Kidney (tissue), 14 donors: ENCODE data around the gene CACNG1. TPM values are rescaled to one million over a fixed set of nuclear protein-coding genes. Genes with fewer than 3 reads are reported as not detected.

Source experiments
- DNase-seq, 5 donors: peaks; one replicate each; pipeline ENCODE4 v3.0.0-alpha.2; 2013 to 2020
- FAIRE-seq: peaks from 2 replicates; lab custom pipeline; 2012; peaks lifted over from hg19 to GRCh38; lab: Jason Lieb, UNC
- H3K27ac ChIP-seq, 2 donors: one replicate each; pipeline ENCODE4 v1.7.0; 2013; ENCODE audit warnings: low read depth in 2 of 2, low read length in 2 of 2, inconsistent platforms in 1 of 2
- H3K27me3 ChIP-seq: one replicate; pipeline ENCODE4 v1.7.1; 2013; ENCODE audit warnings: low read length, inconsistent platforms; ENCODE audit not compliant: control insufficient read depth, insufficient read depth
- H3K36me3 ChIP-seq, 3 donors: one replicate each; pipeline versions ENCODE4 v1.7.0 to v1.7.1; 2013; ENCODE audit warnings: low read length in 3 of 3, control low read depth in 1 of 3, inconsistent platforms in 1 of 3; ENCODE audit not compliant: insufficient read depth in 3 of 3, control insufficient read depth in 2 of 3
- H3K4me1 ChIP-seq, 3 donors: one replicate each; pipeline versions ENCODE4 v1.7.0 to v1.7.1; 2013; ENCODE audit warnings: low read length in 3 of 3, inconsistent platforms in 1 of 3, low read depth in 1 of 3; ENCODE audit not compliant: control insufficient read depth in 2 of 3, insufficient read depth in 2 of 3
- H3K4me3 ChIP-seq, 3 donors: one replicate each; pipeline versions ENCODE4 v1.7.0 to v1.8.1; 2013; ENCODE audit warnings: low read length in 3 of 3, control low read depth in 1 of 3, inconsistent platforms in 1 of 3
- H3K9ac ChIP-seq, 3 donors: one replicate each; pipeline versions ENCODE4 v1.7.0 to v1.7.1; 2013; ENCODE audit warnings: low read length in 3 of 3, control low read depth in 1 of 3, inconsistent platforms in 1 of 3
- H3K9me3 ChIP-seq, 3 donors: one replicate each; pipeline versions ENCODE4 v1.7.0 to v1.7.1; 2013; ENCODE audit warnings: low read length in 3 of 3, control low read depth in 1 of 3, inconsistent platforms in 1 of 3; ENCODE audit not compliant: control insufficient read depth in 2 of 3, insufficient read depth in 1 of 3
- CTCF ChIP-seq: IDR thresholded peaks from 3 replicates; pipeline ENCODE4 v1.5.1; 2012; ENCODE audit warnings: mild to moderate bottlenecking, moderate library complexity, borderline replicate concordance; ENCODE audit not compliant: insufficient read depth; ENCODE audit errors: extremely low read depth
- intact Hi-C: fragments of 100-400 bp; cut with DNase I; formaldehyde crosslinking; loops from one replicate; pipeline ENCODE4 v1.11.1; 2022
- polyA plus RNA-seq: library from polyadenylated mRNA; stranded (reverse); fragments of 350-450 nt; fragmentation: Illumina TruSeq; extraction: RNeasy Lipid Tissue Mini Kit (QIAGEN cat#74804); gene quantifications from one replicate; pipeline ENCODE4 v1.2.3, GENCODE V29; 2014; ENCODE audit warnings: low read depth, low replicate concordance; ENCODE audit not compliant: insufficient read depth
- total RNA-seq: library from RNA; stranded (reverse); fragmentation: NEBNext Ultra II Directional; extraction: Animal tissue kit (Norgen Biotek cat#: 25700); gene quantifications from one replicate; pipeline ENCODE4 v1.2.1, GENCODE V29; 2021
- donor health status: control.
- donor health status: control.
- donor health status: control.
- donor health status: control.
- donor health status: control.
- donor health status: DM: yes; HTN: yes; CAD: no.
- donor health status: Normal renal cell carcinoma (clear cell type).

Gene CACNG1
- total and polyA plus RNA-seq, 2 donors from 2014 or later: not detected

DNA sequence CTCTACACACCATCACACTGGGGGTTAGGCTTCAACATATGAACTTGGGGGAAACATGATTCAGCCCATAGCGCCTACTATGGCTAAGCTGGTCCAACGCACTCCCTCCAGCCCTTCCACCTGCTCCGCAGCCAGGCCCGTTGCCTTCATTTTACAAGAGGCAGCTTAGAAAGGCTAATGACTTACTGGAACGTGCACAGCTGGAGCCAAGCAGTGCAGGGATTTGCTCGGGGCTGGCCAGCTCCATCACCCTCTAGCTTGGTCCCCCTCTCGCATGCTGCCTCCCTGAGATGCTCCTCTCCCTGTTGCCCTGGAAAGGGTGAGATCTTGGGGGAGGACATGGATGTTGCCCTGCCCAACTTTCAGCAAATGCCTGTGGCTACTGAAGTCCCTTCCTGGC lies 2.8 kb upstream of the CACNG1 start:
- Histone ChIP-seq H3K27ac (no peak overlapping the region), H3K36me3 (no peaks in the 10 kb centered on the region), H3K9ac (no peak overlapping the region), H3K9me3 (no peaks in the 10 kb centered on the region), H3K27me3 (no peaks in the 10 kb centered on the region), H3K4me3 (no peak overlapping the region), H3K4me1 (no peaks in the 10 kb centered on the region)
- TF ChIP-seq CTCF: no peak
- intact Hi-C loops: no loop called here
- FAIRE-seq (no peak), DNase-seq (no peak)

DNA sequence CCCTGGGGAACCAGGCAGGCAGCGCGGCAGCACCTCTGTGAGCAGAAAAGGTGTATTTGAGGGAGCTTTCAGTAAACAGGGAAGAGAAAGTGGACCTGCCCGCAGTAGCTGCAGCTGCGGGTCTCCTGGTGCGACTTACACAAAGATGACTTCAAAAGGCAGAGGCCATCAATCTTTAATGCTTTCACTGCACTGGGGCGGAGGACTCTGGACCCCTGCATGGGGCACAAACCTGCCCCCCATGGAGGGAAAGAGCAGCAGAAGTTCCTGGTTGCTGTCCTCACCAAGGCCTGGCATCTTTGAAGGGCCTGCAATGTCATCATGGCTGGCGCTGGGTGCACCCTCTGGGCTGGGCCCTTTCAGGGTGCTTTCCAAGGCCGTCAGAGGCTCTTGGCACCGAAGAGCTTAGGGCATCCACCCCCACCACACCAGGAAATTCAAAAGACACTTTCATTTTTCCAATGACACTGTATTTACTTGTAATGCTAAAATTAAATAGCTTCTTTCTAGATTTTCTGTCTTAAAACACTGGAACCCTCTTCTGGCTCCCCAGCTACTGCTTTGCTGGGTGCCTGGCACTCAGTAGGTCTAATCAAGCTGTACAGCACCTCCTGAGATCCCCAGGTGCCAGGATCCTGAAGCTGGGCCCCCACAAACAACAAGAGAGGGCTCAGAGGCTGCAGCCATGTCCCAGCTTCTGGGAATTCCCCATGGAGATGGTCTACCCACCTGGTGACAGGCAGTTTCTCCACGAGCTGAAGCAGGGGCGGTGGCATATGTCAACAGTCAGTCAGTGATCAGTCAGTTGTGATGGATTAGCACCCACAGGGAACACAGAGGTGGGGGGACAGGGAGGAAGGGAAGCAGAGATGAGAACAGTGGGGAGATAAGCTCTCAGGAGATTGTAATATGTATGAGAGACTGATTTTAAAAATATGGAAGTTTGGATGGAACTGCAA lies 2.1 kb upstream of the CACNG1 start:
- DNase-seq: peak in 1 of 5 donors; percentile 39
- Histone ChIP-seq H3K27me3 (no peaks in the 10 kb centered on the region), H3K9ac (no peak overlapping the region), H3K9me3 (no peaks in the 10 kb centered on the region), H3K4me3 (no peak overlapping the region), H3K4me1 (no peaks in the 10 kb centered on the region), H3K27ac (no peak overlapping the region), H3K36me3 (no peaks in the 10 kb centered on the region)
- FAIRE-seq: no peak
- intact Hi-C loops: no loop called here
- TF ChIP-seq CTCF: no peak

GRCh38 chr17:67043283-67043682 lies 1.1 kb upstream of the CACNG1 start:
- H3K27ac ChIP-seq: no peak overlapping the region
- intact Hi-C loops: no loop called here
- no peaks in the 10 kb centered on the region for H3K36me3 ChIP-seq
- no peaks in the 10 kb centered on the region for H3K4me1 ChIP-seq
- no peak for TF ChIP-seq CTCF
- no peak overlapping the region for H3K4me3 ChIP-seq
- FAIRE-seq (no peak), DNase-seq (peak in 1 of 5 donors; percentile 41)
- no peaks in the 10 kb centered on the region for H3K27me3 ChIP-seq
- peaks cover 0 to 7% (median 0%) of the 10 kb centered on the region in 3 donors for H3K9me3 ChIP-seq
- H3K9ac ChIP-seq: no peak overlapping the region
